Left ventricle myocardium inferior (tissue), 1 donor: ENCODE measurements around the gene HOMER1. TPM values are rescaled to one million over a fixed set of nuclear protein-coding genes. Genes with fewer than 3 reads are reported as not detected.

Source experiments
- DNase-seq: peaks from one replicate; pipeline ENCODE4 v3.0.0-alpha.2; 2020
- H3K27ac ChIP-seq: fragments of 200-600 bp; replicated peaks from 2 replicates; pipeline ENCODE4 v1.8.0; 2021
- H3K27me3 ChIP-seq: fragments of 200-600 bp; 2 replicates; pipeline ENCODE4 v1.8.0; 2021; ENCODE audit warnings: low read depth
- H3K36me3 ChIP-seq: fragments of 200-600 bp; 2 replicates; pipeline ENCODE4 v1.8.0; 2021
- H3K4me1 ChIP-seq: fragments of 200-600 bp; 2 replicates; pipeline ENCODE4 v1.8.0; 2021
- H3K4me3 ChIP-seq: fragments of 200-600 bp; 2 replicates; pipeline ENCODE4 v1.8.0; 2021; ENCODE audit warnings: mild to moderate bottlenecking, moderate library complexity
- H3K9me3 ChIP-seq: fragments of 200-600 bp; replicated peaks from 2 replicates; pipeline ENCODE4 v1.8.0; 2021
- CTCF ChIP-seq: fragments of 200-600 bp; IDR thresholded peaks from 2 replicates; pipeline ENCODE4 v1.8.0; 2021; ENCODE audit warnings: antibody characterized with exemption, mild to moderate bottlenecking, borderline replicate concordance
- intact Hi-C: fragments of 100-400 bp; cut with micrococcal nuclease; formaldehyde crosslinking; loops from one replicate; pipeline ENCODE4 v1.11.0; 2022
- total RNA-seq: library from RNA; stranded (reverse); fragmentation: NEBNext Ultra II Directional; extraction: Animal tissue kit (Norgen Biotek cat#: 25700); gene quantifications from one replicate; pipeline ENCODE4 v1.2.1, GENCODE V29; 2021
- donor health status: DM: no; HTN: yes; CAD: no; lungs with severe emphysema.

HOMER1 gene
- total RNA-seq, 1 donor from 2014 or later, result 61.9 TPM

DNA sequence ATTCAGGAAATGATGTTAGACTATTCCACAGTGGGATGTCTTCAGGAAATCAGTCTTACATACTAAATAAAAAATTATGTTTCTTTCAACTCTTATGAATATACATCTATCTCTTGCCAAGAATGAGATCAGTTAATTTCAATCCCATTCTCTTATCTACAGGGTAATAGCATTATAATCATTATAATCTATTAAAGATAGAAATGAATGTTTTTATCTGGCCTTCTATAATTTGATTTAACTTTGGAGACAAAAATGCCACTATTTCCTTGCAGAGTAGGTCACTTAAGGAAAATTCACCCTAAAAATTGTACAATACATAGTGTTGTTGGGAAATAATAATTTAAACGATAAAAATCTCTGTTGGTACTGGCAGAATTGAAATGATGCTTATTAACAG, 96.4 kb downstream of the HOMER1 start:
- no peaks in the 10 kb centered on the region for H3K9me3 ChIP-seq
- H3K27me3 ChIP-seq, result no peaks in the 10 kb centered on the region
- intact Hi-C loops, result no loop called here
- H3K4me3 ChIP-seq, result no peak overlapping the region
- no peak overlapping the region for H3K27ac ChIP-seq
- peaks cover 14% of the 10 kb centered on the region for H3K4me1 ChIP-seq
- H3K36me3 ChIP-seq, result no peaks in the 10 kb centered on the region
- no peak for DNase-seq
- no peak for TF ChIP-seq CTCF

DNA sequence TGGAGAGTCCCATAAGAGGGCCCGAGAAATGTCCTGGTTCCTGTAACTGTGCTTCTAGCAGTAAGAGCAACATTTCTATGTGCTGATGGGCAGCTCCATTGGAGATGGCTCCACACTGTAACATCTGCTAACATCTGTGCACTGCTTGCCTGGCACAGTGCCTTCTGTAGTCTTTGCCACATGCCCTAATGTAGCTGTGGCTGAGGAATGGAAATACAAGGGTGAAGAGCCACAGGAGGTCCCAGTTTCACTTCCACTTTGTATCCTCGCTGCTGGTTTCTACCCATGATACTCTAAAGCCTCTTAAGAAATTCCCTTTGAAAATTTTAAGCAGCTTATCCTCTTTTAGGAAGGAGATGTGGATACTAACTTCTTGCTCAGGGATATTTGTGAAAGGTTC, 97.4 kb downstream of the HOMER1 start:
- Histone ChIP-seq H3K4me3 (no peak overlapping the region), H3K36me3 (no peaks in the 10 kb centered on the region), H3K27me3 (no peaks in the 10 kb centered on the region), H3K9me3 (no peaks in the 10 kb centered on the region), H3K27ac (peak overlapping the region; percentile 10), H3K4me1 (peaks cover 14% of the 10 kb centered on the region)
- DNase-seq, result no peak
- TF ChIP-seq CTCF, result no peak
- intact Hi-C loops, result no loop called here

DNA sequence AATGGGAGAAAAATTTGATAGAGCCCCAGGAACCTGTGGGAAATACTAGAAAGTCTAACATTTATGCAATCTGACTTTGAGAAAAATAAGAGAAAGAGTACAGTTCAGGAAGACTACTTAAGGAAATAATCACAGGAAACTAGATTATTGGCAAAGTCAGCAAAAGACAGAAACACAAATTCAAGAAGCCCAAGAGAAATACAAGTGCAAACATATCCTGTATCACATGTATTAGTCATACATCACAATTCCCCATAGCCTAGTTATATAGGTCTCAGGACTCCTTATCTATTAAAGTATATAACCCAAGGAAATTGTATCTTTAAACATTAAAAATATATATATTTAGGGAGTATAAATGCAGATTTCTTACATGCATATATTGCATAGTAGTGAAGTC, 100.8 kb downstream of the HOMER1 start:
- DNase-seq, result no peak
- peaks cover 5% of the 10 kb centered on the region for H3K36me3 ChIP-seq
- no peak for TF ChIP-seq CTCF
- H3K27me3 ChIP-seq, result no peaks in the 10 kb centered on the region
- H3K4me1 ChIP-seq, result peaks cover 14% of the 10 kb centered on the region
- H3K4me3 ChIP-seq, result no peak overlapping the region
- intact Hi-C loops, result no loop called here
- no peak overlapping the region for H3K27ac ChIP-seq
- H3K9me3 ChIP-seq, result peaks cover 13% of the 10 kb centered on the region

- no peak for DNase-seq
- H3K27ac ChIP-seq, result no peak overlapping the region
- H3K4me1 ChIP-seq, result peaks cover 3% of the 10 kb centered on the region
- H3K4me3 ChIP-seq, result no peak overlapping the region
- intact Hi-C loops, result no loop called here
- H3K9me3 ChIP-seq, result peaks cover 19% of the 10 kb centered on the region
- no peaks in the 10 kb centered on the region for H3K27me3 ChIP-seq
- TF ChIP-seq CTCF, result no peak
- peaks cover 8% of the 10 kb centered on the region for H3K36me3 ChIP-seq
These were observed 105.9 kb downstream of the HOMER1 start for GRCh38 chr5:79408028-79408427.

DNA sequence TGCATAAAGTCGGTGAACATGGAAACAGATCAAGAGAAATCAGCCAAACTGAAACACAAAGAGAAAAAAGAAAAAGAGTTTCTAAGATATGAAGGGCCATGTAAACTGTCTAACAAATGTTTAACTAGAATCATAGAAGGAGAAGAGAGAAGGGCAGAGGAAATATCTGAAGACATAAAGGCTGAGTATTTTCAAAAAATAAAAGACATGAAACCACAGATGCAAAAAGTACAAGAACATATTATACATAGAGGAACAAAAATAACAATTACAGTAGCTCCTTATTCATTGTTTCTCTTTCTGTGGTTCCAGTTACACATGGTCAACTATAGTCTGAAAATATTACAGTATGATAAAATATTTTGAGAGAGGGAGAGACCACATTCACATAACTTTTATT, 106.3 kb downstream of the HOMER1 start:
- no peak for DNase-seq

More for the DNA sequence above, 106.3 kb downstream of the HOMER1 start:
- Histone ChIP-seq H3K4me1 (no peaks in the 10 kb centered on the region), H3K36me3 (peaks cover 8% of the 10 kb centered on the region), H3K9me3 (peaks cover 19% of the 10 kb centered on the region), H3K4me3 (no peak overlapping the region), H3K27me3 (no peaks in the 10 kb centered on the region), H3K27ac (no peak overlapping the region)
- intact Hi-C loops, result no loop called here
- no peak for TF ChIP-seq CTCF
